IMR-90 (cell line): ENCODE data around the gene EBF3. TPM values are rescaled to one million over a fixed set of nuclear protein-coding genes. Genes with fewer than 3 reads are reported as not detected.

Source experiments
- ATAC-seq: fragments of 200-7000 bp; cut with Tn5 transposase; 2 replicates; pipeline ENCODE4 v1.9.1; 2020; ENCODE audit warnings: low read depth, mild to moderate bottlenecking, moderate library complexity
- BruUV-seq: library from RNA; stranded (reverse); fragments of 400-500 nt; replicated peaks from 2 replicates; lab custom pipeline; 2021; lab: Mats Ljungman, UMichigan
- CTCF ChIA-PET: fragments of 300-600 bp; formaldehyde crosslinking; extraction: SDS; loops from one replicate; lab custom pipeline; 2021; ENCODE audit warnings: antibody characterized with exemption; lab: Yijun Ruan, JAX
- POLR2A ChIA-PET: fragments of 300-600 bp; sonication (Branson Sonifier 250); formaldehyde crosslinking; loops from one replicate; lab custom pipeline; 2022; ENCODE audit warnings: antibody characterized with exemption; ENCODE audit not compliant: unreplicated experiment; lab: Charles Lee
- DNase-seq: peaks from one replicate; pipeline ENCODE4 v3.0.0; 2013
- H2AFZ ChIP-seq: replicated peaks from 2 replicates; pipeline ENCODE3; 2013; ENCODE audit warnings: low read length, mild to moderate bottlenecking; ENCODE audit not compliant: poor library complexity
- H2AK5ac ChIP-seq: 2 replicates; pipeline ENCODE4 v1.6.1; 2013; ENCODE audit warnings: low read depth, low read length, inconsistent platforms
- H2AK9ac ChIP-seq: replicated peaks from 2 replicates; pipeline ENCODE3; 2013; ENCODE audit warnings: mild to moderate bottlenecking, low read depth, low read length, moderate library complexity; ENCODE audit not compliant: poor library complexity
- H2BK120ac ChIP-seq: 2 replicates; pipeline ENCODE4 v1.6.1; 2013; ENCODE audit warnings: low read depth, low read length, inconsistent platforms
- H2BK15ac ChIP-seq: 3 replicates; pipeline ENCODE4 v1.6.1; 2013; ENCODE audit warnings: low read depth, low read length, inconsistent platforms
- H2BK20ac ChIP-seq: 2 replicates; pipeline ENCODE4 v1.6.1; 2013; ENCODE audit warnings: low read depth, mild to moderate bottlenecking, inconsistent platforms, low read length, moderate library complexity
- H2BK5ac ChIP-seq: 2 replicates; pipeline ENCODE4 v1.6.1; 2013; ENCODE audit warnings: mild to moderate bottlenecking, low read depth, low read length, inconsistent platforms; ENCODE audit not compliant: poor library complexity, severe bottlenecking
- H3K14ac ChIP-seq: replicated peaks from 2 replicates; pipeline ENCODE4 v1.6.1; 2013; ENCODE audit warnings: low read depth, low read length, inconsistent platforms
- H3K18ac ChIP-seq: 2 replicates; pipeline ENCODE4 v1.6.1; 2013; ENCODE audit warnings: low read depth, low read length, control low read depth
- H3K23ac ChIP-seq: 2 replicates; pipeline ENCODE4 v1.6.1; 2013; ENCODE audit warnings: low read depth, low read length, inconsistent platforms
- H3K27ac ChIP-seq: 2 replicates; pipeline ENCODE4 v1.5.1; 2013; ENCODE audit warnings: mild to moderate bottlenecking, control low read depth, low read length; ENCODE audit not compliant: insufficient read depth
- H3K27me3 ChIP-seq: 2 replicates; pipeline ENCODE4 v1.6.1; 2013; ENCODE audit warnings: low read length; ENCODE audit not compliant: control insufficient read depth, insufficient read depth
- H3K36me3 ChIP-seq: 2 replicates; pipeline ENCODE4 v1.6.1; 2013; ENCODE audit warnings: low read length, mixed read lengths; ENCODE audit not compliant: control insufficient read depth, insufficient read depth
- H3K4ac ChIP-seq: 2 replicates; pipeline ENCODE4 v1.6.1; 2013; ENCODE audit warnings: low read depth, low read length, inconsistent platforms
- H3K4me1 ChIP-seq: 2 replicates; pipeline ENCODE4 v1.6.1; 2013; ENCODE audit warnings: low read length, mixed read lengths; ENCODE audit not compliant: control insufficient read depth, insufficient read depth
- H3K4me2 ChIP-seq: 2 replicates; pipeline ENCODE4 v1.6.1; 2013; ENCODE audit warnings: low read depth, mild to moderate bottlenecking, control low read depth, low read length, moderate library complexity
- H3K4me3 ChIP-seq: 2 replicates; pipeline ENCODE4 v1.5.1; 2013; ENCODE audit warnings: low read depth, mild to moderate bottlenecking, control low read depth, low read length, moderate library complexity; ENCODE audit not compliant: insufficient read depth
- H3K56ac ChIP-seq: 2 replicates; pipeline ENCODE4 v1.6.1; 2013; ENCODE audit warnings: low read length, inconsistent platforms; ENCODE audit not compliant: insufficient read depth; ENCODE audit errors: extremely low read depth
- H3K79me1 ChIP-seq, 2 experiments: 2 replicates each; pipeline ENCODE4 v1.6.1; 2013; ENCODE audit warnings: low read length in 2 of 2, inconsistent platforms in 1 of 2, low read depth in 1 of 2
- H3K9ac ChIP-seq: 2 replicates; pipeline ENCODE4 v1.6.1; 2013; ENCODE audit warnings: low read depth, low read length, control low read depth
- H3K9me1 ChIP-seq: 2 replicates; pipeline ENCODE4 v1.6.1; 2013; ENCODE audit warnings: low read length, inconsistent platforms; ENCODE audit not compliant: insufficient read depth
- H3K9me3 ChIP-seq: 2 replicates; pipeline ENCODE4 v1.6.1; 2013; ENCODE audit warnings: low read length; ENCODE audit not compliant: control insufficient read depth, insufficient read depth
- H4K20me1 ChIP-seq: 2 replicates; pipeline ENCODE4 v1.6.1; 2013; ENCODE audit warnings: low read length, inconsistent platforms; ENCODE audit not compliant: insufficient read depth
- H4K5ac ChIP-seq: 2 replicates; pipeline ENCODE4 v1.6.1; 2013; ENCODE audit warnings: mild to moderate bottlenecking, low read depth, low read length, control low read depth
- H4K8ac ChIP-seq, 2 experiments: 2 replicates each; pipeline ENCODE4 v1.6.1; 2013; ENCODE audit warnings: low read depth in 2 of 2, low read length in 2 of 2, control low read depth in 1 of 2, inconsistent platforms in 1 of 2
- H4K91ac ChIP-seq: 2 replicates; pipeline ENCODE4 v1.6.1; 2013; ENCODE audit warnings: low read depth, low read length, inconsistent platforms; ENCODE audit not compliant: insufficient read depth
- CEBPB ChIP-seq: IDR thresholded peaks from 2 replicates; pipeline ENCODE4 v1.6.1; 2012; ENCODE audit warnings: low read depth, low read length, improper control_type of control experiment
- MAFK ChIP-seq: IDR thresholded peaks from 2 replicates; pipeline ENCODE4 v1.6.1; 2012; ENCODE audit warnings: low read depth, low read length, improper control_type of control experiment
- MXI1 ChIP-seq: IDR thresholded peaks from 2 replicates; pipeline ENCODE4 v1.6.1; 2012; ENCODE audit warnings: low read depth, mild to moderate bottlenecking, low read length, moderate library complexity, borderline replicate concordance
- RCOR1 ChIP-seq: IDR thresholded peaks from 2 replicates; pipeline ENCODE4 v1.6.1; 2012; ENCODE audit warnings: mild to moderate bottlenecking, low read length, improper control_type of control experiment; ENCODE audit not compliant: insufficient replicate concordance
- WGBS, 2 experiments: methylation state at CpG; one replicate each; pipeline versions ENCODE4 v1.1.5 to v1.1.7; 2013; ENCODE audit warnings: missing lambda C conversion rate in 2 of 2; ENCODE audit not compliant: insufficient read length in 1 of 2; ENCODE audit errors: extremely low coverage in 2 of 2; 5-methylcytosine and 5-hydroxymethylcytosine counted together
- dilution Hi-C: fragments of 300-500 bp; cut with HindIII; formaldehyde crosslinking; loops from one replicate; pipeline ENCODE4 v1.14.3; 2018; ENCODE audit warnings: low sequenced_read_pairs; ENCODE audit not compliant: unreplicated experiment
- in situ Hi-C: fragments of 300-500 bp; cut with MboI; formaldehyde crosslinking; loops from 3 replicates; pipeline ENCODE4 v1.14.3; 2019; ENCODE audit warnings: low sequenced_read_pairs, inconsistent platforms, mixed read lengths
- intact Hi-C: fragments of 100-400 bp; cut with micrococcal nuclease; formaldehyde crosslinking; loops from 2 replicates; pipeline ENCODE4 v1.10.0; 2022
- polyA plus RNA-seq, 3 experiments: library from polyadenylated mRNA; depleted of rRNA; stranded (reverse); fragments of >200 nt; gene quantifications; 2 replicates each; pipeline ENCODE4 v1.2.3, GENCODE V29; 2012; ENCODE audit warnings: low replicate concordance in 1 of 3
- total RNA-seq: library from RNA; depleted of rRNA; stranded (reverse); fragments of >200 nt; gene quantifications from 2 replicates; pipeline ENCODE4 v1.2.3, GENCODE V29; 2012
- TF ChIP-seq, protein P1 (sequence below): fragments of 150-350 bp; IDR thresholded peaks from 2 replicates; pipeline ENCODE4 v1.6.1; 2017; ENCODE audit warnings: mild to moderate bottlenecking, antibody characterized with exemption, low read length, low read depth
- TF ChIP-seq, protein P2 (sequence below): conservative IDR thresholded peaks from 2 replicates; pipeline ENCODE4 v1.5.1; 2012; ENCODE audit warnings: mild to moderate bottlenecking, low read depth, low read length, improper control_type of control experiment

The EBF3 gene
- total and polyA plus RNA-seq, 2 of the 4 experiments (the other 2 are of a cell fraction), result 0.36 to 0.70 TPM

DNA sequence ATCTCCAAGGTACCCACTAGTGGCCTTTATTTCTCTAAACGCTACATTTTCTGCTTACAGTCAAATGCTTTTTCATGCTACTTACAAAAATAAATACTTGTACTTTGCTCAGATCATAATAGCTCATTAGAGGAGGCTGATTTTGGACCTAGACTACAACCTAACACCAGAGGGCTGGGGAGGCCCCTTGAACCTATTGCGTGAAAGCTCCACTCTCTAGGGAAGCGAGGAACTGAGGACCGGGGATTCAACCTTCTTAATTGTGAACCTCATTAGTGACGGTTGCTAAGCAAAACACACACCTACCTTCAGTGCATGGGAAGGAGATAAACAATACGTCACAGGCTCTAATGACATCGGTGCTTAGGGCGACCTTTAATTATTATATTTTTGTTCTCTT is 92.1 kb downstream of the EBF3 start:
- intact Hi-C loops, result no loop called here
- CTCF ChIA-PET, result no interaction called here
- no TSS peak for BruUV-seq

More for the DNA sequence above, 92.1 kb downstream of the EBF3 start:
- DNase-seq, result no peak
- H3K36me3 ChIP-seq, result peaks cover 3% of the 10 kb centered on the region; the same call in 1 of the 2 replicates
- dilution Hi-C loops (no loop called here), in situ Hi-C loops (no loop called here)
- H3K4ac ChIP-seq, result no peak overlapping the region
- peaks cover 9% of the 10 kb centered on the region; the same call in 1 of the 2 replicates for H3K9me3 ChIP-seq
- no peaks in the 10 kb centered on the region for H4K20me1 ChIP-seq
- no peak overlapping the region for H3K4me3 ChIP-seq
- TF ChIP-seq MXI1, result no peak
- TF ChIP-seq CEBPB, result no peak
- TF ChIP-seq RCOR1, result no peak
- TF ChIP-seq, protein P1, sequence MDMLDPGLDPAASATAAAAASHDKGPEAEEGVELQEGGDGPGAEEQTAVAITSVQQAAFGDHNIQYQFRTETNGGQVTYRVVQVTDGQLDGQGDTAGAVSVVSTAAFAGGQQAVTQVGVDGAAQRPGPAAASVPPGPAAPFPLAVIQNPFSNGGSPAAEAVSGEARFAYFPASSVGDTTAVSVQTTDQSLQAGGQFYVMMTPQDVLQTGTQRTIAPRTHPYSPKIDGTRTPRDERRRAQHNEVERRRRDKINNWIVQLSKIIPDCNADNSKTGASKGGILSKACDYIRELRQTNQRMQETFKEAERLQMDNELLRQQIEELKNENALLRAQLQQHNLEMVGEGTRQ, result no peak
- TF ChIP-seq MAFK, result no peak
- TF ChIP-seq, protein P2, sequence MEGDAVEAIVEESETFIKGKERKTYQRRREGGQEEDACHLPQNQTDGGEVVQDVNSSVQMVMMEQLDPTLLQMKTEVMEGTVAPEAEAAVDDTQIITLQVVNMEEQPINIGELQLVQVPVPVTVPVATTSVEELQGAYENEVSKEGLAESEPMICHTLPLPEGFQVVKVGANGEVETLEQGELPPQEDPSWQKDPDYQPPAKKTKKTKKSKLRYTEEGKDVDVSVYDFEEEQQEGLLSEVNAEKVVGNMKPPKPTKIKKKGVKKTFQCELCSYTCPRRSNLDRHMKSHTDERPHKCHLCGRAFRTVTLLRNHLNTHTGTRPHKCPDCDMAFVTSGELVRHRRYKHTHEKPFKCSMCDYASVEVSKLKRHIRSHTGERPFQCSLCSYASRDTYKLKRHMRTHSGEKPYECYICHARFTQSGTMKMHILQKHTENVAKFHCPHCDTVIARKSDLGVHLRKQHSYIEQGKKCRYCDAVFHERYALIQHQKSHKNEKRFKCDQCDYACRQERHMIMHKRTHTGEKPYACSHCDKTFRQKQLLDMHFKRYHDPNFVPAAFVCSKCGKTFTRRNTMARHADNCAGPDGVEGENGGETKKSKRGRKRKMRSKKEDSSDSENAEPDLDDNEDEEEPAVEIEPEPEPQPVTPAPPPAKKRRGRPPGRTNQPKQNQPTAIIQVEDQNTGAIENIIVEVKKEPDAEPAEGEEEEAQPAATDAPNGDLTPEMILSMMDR, result no peak
- no peak overlapping the region for H2BK5ac ChIP-seq
- POLR2A ChIA-PET, result no interaction called here
- no peaks in the 10 kb centered on the region for H3K27me3 ChIP-seq
- no peak overlapping the region for H2BK15ac ChIP-seq
- no peak overlapping the region for H3K9ac ChIP-seq
- no peak overlapping the region for H4K91ac ChIP-seq
- no peak overlapping the region for H3K14ac ChIP-seq
- H3K56ac ChIP-seq, result no peak overlapping the region
- H2BK20ac ChIP-seq, result no peak overlapping the region
- whole genome bisulfite sequencing, 2 experiments, result no CpG with 5 or more reads among the region's 8 CpGs
- H3K4me1 ChIP-seq, result no peaks in the 10 kb centered on the region
- no peak overlapping the region for H3K18ac ChIP-seq
- no peak overlapping the region for H2BK120ac ChIP-seq
- H4K5ac ChIP-seq, result no peak overlapping the region
- no peak for ATAC-seq
- no peak overlapping the region for H4K8ac ChIP-seq
- H2AK9ac ChIP-seq, result no peak overlapping the region
- no peaks in the 10 kb centered on the region for H3K9me1 ChIP-seq
- H3K79me1 ChIP-seq, result no peaks in the 10 kb centered on the region
- H3K23ac ChIP-seq, result no peak overlapping the region
- H2AK5ac ChIP-seq, result no peak overlapping the region
- H3K4me2 ChIP-seq, result no peak overlapping the region
- H2AFZ ChIP-seq, result no peak overlapping the region
- no peak overlapping the region for H3K27ac ChIP-seq
